KG1 (cell line): ENCODE measurements around the gene NEK9.
"Not testable (repeated sequence)": the region's sequence is repeated elsewhere in the genome, so short reads cannot be mapped to it uniquely, and the experiment has no call there.

Source experiments
- DNase-seq: peaks from one replicate; lab custom pipeline; 2025; lab: John Stamatoyannopoulos, UW

Gene NEK9

GRCh38 chr14:75126679-75127473 is at the start of gene NEK9:
Gene NEK9 (minus strand): TSS chr14:75127048. CDS start chr14:75126921, 127 bp downstream.
- peak; percentile 72 for DNase-seq

DNA sequence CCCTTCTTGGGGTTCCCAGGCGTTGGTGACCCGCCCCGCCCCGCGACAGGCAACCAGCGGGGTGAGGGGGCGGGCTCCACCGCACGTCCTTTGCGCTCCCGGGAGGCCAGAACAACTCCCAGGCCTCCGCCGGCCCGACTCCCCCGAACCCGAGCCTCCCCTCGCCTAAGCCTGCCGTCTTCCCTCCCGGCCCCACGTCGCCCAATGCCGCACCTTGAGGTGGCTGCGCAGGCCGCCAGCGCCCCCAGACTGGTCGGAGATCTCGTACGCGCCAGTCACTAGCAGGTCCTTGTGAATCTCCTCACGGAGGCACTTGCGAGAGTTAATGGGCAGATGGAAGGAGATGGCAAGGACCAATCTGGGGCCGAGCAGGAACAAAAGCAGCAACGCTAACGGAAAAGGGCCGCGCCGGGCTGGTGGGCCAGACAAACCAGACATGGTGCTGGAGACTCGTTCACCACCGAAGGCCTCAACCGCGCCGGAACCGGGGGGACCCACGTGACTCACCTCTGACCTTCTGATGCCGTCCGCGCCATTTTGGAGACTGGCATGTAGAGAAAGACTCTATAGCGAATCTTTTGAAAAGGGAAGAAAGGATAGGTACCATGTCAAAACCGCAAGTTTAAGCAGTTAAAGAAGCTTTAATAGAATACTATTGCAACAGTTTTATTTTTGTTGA is 49.4 kb upstream of the NEK9 start, which contains the start of gene TMED10:
TSS of gene TMED10 (minus strand) at position 471 of the 679 bp plus-strand sequence. CDS start at position 438, 33 bp downstream.
- peak; percentile 96 for DNase-seq

DNA sequence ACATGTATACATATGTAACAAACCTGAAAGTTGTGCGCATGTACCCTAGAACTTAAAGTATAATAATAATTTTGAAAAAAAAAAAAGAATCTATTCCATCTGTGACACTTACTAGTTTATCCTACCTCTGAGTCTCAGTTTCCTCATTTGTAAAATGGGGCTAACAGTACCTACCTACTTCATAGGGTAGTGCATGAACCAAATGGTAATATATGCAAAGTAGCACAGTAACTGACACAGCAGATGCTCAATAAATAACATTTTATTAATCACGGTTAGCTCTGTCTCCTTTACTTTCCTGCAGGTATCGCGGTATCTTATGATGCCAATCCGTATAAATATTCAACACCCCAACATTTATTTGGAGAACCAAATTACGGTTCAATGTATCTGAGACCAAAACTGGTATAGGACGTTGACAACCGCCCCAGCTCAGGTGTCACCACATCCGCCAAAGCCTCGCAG is 48.9 kb upstream of the NEK9 start:
- DNase-seq, result no peak

GRCh38 chr14:75174066-75174465 is 47.2 kb upstream of the NEK9 start:
- DNase-seq, result no peak

GRCh38 chr14:75170772-75171171 is 43.9 kb upstream of the NEK9 start:
- DNase-seq, result no peak

DNA sequence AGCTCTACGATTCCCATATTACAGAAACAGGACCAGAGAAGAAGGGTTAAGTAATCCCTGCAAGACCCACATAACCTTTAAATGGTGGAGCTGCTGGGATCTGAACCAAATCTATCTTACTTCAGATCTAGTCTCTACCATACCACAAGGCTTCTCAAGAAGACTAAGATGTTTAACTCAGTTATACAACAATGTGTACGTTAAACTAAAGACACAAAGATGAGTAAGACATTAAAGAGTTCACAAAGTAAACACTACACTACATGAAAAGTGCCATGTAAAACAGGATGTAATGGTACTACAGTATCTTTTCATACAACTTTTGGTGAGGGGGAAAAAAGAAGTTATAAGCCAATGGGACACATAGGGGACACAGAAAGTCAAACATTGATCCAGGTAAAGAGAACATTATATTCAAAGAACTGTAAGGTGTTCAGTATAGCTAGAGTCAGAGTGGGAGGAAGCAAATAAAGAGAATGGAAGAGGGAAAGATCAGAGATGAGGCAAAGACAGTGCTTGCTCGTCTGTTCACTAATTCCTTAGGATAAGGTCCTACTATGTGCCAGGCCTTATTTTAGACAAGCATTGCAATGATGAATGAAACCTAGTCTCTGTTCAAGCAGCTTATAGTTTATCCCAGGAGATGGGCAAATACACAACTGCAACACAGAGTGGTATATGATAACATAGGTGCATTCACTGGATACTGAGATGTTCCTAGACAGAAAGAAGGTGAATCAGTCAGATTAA is 41.9 kb upstream of the NEK9 start:
- DNase-seq, result no peak

DNA sequence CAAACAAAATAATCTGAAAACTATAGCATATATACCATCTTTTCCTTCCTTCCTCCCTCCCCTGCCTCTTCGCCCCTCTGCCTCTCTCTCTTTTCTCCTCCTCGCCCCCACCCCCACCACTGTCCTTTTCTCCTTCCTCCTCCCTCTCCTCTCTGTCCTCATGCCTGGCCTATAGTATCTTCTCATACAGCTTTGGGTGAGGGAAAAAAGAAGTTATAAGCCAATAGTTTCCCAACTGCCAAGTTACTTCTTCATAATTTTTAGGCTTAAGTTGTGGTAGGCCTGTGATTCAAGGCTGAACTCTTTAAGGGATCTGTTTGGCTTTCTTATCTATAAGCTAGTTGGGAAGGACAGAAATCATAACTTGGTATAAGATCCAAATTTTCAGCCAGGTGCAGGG is 40.5 kb upstream of the NEK9 start:
- DNase-seq, result no peak

DNA sequence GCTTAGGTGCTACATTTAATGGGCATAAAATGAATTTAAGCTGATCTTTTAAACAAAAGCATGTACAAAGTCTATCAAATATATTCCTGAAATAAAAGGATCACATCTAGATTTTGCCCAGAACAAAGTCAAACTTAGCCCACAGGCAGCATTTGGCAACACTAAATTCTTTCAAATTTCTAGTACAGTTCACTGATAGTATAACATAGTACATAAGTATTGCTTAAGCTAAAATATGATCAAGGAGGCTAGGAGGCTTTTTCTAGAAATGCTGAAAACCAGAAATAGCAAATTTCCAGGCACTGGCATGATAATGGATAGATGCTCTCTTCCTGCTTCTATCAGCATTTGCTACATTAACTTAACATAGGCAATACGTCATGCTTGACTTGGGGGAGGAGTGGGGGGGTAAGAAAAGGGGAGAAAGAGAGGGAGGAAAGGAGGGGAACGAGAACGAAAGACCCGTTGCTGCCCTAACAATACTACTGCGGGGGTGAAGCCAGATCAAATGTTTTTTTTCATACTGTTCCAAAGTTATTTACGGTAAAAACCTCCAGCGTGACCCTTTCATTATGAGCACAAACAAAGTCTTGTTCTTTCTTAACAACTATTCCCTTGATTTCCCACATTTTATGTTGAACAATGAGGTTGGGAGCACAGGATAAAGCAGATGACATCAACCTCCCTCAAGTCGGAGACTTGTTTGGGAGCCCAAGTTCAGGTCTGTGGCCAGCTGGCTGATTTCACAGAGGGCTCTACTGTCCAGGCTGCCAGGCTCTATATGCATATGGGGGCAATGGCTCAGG is 38.9 kb upstream of the NEK9 start:
- DNase-seq, result no peak

- no peak for DNase-seq
Measured at GRCh38 chr14:75164809-75165208, 38.0 kb upstream of the NEK9 start.

DNA sequence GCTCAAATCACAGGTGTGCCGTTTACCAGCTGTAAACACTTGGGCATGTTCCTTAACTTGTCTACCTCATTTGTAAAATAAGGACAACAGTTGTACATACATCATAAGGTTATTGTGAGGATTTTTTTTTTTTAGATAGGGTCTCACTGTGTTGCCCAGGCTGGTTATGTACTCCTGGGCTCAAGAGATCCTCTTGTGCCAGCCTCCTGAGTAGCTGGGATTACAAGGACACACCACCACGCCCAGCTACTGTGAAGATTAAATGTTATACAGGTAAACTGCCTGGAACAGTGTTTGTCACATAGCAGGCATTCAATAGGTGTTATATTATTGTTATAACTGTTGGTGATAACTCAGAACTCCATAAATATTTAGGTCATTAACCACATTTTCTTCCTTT is 36.8 kb upstream of the NEK9 start:
- no peak for DNase-seq

DNA sequence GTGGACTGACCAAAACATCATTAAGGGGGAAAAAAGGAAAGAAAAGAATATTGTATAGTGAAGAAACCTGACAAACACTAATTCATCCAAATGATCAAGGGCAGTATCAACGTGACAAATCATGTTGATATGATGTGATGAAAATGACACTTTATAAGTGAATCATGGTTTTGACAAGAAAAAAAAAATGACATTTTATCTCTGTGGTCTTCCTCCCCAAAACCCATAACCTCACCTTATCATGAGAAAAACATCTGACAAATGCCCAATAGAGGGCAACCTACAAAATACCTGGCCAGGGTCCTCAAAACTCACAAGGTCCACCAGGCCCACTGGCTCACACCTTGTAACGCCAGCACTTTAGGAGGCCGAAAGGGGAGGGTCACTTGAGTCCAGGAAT is 35.8 kb upstream of the NEK9 start:
- DNase-seq, result no peak

DNA sequence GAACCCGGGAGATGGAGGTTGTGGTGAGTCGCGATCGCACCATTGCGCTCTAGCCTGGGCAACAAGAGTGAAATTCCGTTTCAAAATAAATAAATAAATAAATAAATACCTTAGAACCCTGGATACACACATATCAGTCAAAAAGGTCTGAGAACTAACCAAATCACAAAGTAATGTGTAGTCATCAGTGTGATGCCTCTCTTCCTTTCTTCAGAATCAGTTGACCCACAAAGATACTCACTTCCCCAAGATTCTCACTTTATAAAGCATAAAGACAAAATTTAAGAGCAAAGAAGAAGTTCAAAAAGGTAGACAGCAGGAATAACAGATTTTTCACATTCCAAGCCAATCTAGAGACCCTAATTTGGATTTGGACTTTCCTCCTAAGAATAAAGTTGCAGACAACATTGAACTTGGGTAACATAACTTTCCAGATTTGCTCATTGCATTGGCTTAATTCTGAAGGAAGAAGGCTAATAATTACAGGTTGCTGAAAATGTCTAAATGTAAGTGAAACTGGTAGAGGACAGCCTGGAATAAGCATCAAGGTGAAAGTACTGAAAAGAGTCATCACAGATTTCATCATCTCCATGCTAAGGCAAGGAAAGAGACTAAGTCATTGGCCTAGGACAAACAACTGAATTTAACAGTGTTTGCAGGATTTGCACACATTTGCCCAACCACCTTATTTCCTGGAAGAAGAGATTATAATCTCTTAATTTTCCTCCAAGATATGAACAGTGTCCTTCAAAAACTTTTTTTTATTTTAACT is 32.2 kb upstream of the NEK9 start:
- no peak for DNase-seq

GRCh38 chr14:75156901-75157300 is 30.1 kb upstream of the NEK9 start:
- peak; percentile 11 for DNase-seq

- no peak for DNase-seq
Measured at GRCh38 chr14:75156111-75156510, 29.3 kb upstream of the NEK9 start.

- DNase-seq, result no peak
Measured at GRCh38 chr14:75155169-75155568, 28.3 kb upstream of the NEK9 start.

GRCh38 chr14:75153295-75153694 is 26.4 kb upstream of the NEK9 start:
- DNase-seq, result no peak

DNA sequence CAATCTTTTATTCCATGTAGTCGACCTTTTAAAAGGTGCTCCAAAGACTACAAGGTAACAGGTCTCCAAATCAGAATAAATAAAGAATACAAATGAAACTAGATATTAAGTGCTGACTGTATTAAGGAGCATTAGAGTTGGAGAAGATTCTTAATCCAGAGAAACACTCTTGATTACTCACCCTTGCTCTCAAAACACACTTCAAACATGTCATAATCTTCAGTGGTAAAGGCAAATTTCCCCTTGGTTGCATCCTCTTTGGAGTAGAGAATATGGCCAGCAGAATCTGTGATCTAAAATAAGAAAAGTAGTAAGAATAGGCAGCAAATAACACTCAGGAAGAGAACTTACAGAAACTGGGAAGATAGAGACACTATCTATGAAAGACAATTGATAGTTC is 25.0 kb upstream of the NEK9 start:
- DNase-seq, result no peak

GRCh38 chr14:75150637-75151036 is 23.8 kb upstream of the NEK9 start:
- DNase-seq, result not testable (repeated sequence)

- no peak for DNase-seq
Measured at GRCh38 chr14:75150150-75150549, 23.3 kb upstream of the NEK9 start.

DNA sequence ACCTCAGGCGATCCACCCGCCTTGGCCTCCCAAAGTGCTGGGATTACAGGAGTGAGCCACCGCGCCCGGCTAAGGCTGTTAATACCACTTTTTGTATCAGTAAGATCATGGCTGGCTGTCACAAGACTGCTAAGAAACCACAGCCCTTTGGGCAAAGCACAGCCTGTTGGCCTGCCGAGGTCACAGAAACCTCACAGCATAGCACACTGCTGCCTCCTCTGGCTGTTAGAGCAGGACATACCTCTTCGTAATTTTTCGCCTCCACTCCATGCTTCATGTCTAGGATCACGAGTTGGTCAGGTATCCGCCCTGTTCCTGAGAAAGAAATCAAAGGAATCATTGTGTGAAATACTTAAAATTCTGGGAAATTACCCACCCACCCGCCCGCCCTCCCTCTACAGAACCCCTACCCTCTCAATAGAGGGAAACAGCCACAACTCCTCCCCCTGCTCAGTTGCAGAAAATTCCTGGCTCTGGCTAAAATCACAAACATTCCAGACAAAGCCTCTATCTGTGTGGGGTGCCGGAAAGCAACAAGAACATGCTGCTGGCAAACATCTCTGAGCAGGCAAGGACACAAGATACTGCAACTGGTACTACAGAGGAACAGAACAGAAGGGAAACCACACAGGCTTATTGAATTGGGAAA is 20.7 kb upstream of the NEK9 start:
- no peak for DNase-seq
